ENCODE results near the gene SNX22.

DNA sequence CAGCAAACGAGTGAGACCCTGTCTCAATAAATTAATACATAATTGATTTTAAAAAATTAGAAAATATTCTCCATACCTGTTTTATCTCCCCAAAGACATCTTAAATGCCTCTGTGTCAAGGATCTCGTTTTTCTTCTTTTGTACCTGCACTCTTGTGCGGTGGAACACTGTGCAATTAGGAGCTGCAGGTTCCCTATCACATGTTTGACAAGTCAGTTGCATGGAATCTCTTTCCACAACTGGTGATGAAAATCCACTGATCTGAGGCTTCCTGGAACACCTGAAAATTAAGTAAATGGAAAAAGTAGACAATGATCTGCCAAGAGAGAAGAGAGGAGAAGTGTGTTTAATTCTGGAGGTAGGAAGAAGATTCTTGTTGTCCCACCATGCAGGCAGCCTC, 3.0 kb upstream of the SNX22 start:
- TF ChIP-seq EZH2 (IDR thresholded peaks at IDR 0.05; ENCODE audit: borderline replicate concordance, low read length): no peak
- TF ChIP-seq, protein P1, sequence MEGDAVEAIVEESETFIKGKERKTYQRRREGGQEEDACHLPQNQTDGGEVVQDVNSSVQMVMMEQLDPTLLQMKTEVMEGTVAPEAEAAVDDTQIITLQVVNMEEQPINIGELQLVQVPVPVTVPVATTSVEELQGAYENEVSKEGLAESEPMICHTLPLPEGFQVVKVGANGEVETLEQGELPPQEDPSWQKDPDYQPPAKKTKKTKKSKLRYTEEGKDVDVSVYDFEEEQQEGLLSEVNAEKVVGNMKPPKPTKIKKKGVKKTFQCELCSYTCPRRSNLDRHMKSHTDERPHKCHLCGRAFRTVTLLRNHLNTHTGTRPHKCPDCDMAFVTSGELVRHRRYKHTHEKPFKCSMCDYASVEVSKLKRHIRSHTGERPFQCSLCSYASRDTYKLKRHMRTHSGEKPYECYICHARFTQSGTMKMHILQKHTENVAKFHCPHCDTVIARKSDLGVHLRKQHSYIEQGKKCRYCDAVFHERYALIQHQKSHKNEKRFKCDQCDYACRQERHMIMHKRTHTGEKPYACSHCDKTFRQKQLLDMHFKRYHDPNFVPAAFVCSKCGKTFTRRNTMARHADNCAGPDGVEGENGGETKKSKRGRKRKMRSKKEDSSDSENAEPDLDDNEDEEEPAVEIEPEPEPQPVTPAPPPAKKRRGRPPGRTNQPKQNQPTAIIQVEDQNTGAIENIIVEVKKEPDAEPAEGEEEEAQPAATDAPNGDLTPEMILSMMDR (IDR thresholded peaks at IDR 0.05; ENCODE audit: low read length): no peak
